Stimulated activated CD8-positive, alpha-beta memory T cell treated with anti-CD3 and anti-CD28 coated beads, Interleukin-4, amount 100 ng/mL, for 4 hours (primary cell): ENCODE data around the gene SCARF2.
"Not testable (repeated sequence)": the region's sequence is repeated elsewhere in the genome, so short reads cannot be mapped to it uniquely, and the experiment has no call there.

ENCODE experiments used
- DNase-seq, 2 donors: peaks; one replicate each; pipeline ENCODE4 v3.0.0-alpha.2; 2020; ENCODE audit warnings: low read depth in 2 of 2, low spot score in 1 of 2

Gene SCARF2

GRCh38 chr22:20413217-20414058 lies 24.2 kb downstream of the SCARF2 start:
- DNase-seq = no peak

- DNase-seq = no peak
Measured at GRCh38 chr22:20412474-20413216, 25.0 kb downstream of the SCARF2 start.

DNA sequence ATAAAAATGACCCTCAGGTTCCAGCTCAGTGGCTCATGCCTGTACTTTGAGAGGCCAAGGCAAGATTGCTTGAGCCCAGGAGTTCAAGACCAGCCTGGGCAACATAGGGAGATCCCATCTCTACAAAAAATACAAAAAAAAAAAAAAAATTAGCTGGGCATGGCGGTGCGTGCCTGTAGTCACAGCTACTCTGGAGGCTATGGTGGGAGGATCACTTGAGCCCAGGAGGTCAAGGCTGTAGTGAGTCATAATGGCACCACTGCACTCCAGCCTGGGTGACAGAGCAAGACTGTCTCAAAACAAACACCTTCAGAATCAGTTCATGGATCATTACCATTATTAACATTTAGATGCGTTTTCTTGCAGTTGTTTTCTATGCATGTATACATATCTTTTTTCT lies 28.2 kb downstream of the SCARF2 start:
- not testable (repeated sequence) for DNase-seq

DNA sequence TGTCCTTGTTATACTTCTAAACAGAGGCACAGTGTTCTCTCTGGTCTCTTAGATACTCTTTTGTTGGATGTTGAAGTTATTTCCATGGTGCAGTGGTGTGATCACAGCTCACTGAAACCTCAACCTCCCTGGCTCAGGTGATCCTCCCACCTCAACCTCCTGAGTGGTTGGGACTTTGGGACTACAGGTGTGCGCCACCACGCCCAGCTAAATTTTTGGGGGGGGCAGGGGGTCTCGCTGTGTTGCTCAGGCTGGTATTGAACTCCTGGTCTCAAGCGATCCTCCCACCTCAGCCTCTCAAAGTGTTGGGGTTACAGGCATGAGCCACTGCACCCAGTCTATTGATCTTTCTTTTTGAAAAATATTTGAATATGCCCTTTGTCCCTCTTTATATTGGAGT lies 28.7 kb downstream of the SCARF2 start:
- no peak for DNase-seq

DNA sequence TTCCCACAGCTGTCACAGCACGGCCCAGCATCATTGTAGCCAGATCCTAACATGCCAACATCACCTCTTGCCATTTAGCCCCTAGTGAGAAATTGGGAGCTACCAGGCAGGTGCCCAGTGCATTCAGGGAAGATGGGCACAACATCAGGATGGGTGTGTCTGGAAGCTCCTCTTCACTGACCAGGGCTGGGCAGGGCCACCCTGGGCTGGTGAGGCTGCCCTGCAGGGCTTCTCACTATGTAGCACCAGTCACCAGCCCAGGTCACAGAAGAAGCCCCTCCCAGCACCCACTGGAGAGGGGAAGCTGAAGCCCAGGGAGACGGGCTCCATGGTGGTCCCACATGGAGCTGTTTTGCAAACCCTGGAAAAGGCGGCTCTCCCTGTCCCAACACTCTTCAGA lies 29.8 kb downstream of the SCARF2 start:
- DNase-seq = no peak

- DNase-seq = no peak
Measured at GRCh38 chr22:20406686-20407408, 30.8 kb downstream of the SCARF2 start.

- DNase-seq = no peak
Measured at GRCh38 chr22:20405931-20406685, 31.5 kb downstream of the SCARF2 start.

GRCh38 chr22:20405291-20405930 lies 32.2 kb downstream of the SCARF2 start:
- DNase-seq = no peak

- DNase-seq = no peak
Measured at GRCh38 chr22:20404881-20405280, 32.7 kb downstream of the SCARF2 start.

GRCh38 chr22:20403779-20404140 lies 33.9 kb downstream of the SCARF2 start:
- DNase-seq = no peak

DNA sequence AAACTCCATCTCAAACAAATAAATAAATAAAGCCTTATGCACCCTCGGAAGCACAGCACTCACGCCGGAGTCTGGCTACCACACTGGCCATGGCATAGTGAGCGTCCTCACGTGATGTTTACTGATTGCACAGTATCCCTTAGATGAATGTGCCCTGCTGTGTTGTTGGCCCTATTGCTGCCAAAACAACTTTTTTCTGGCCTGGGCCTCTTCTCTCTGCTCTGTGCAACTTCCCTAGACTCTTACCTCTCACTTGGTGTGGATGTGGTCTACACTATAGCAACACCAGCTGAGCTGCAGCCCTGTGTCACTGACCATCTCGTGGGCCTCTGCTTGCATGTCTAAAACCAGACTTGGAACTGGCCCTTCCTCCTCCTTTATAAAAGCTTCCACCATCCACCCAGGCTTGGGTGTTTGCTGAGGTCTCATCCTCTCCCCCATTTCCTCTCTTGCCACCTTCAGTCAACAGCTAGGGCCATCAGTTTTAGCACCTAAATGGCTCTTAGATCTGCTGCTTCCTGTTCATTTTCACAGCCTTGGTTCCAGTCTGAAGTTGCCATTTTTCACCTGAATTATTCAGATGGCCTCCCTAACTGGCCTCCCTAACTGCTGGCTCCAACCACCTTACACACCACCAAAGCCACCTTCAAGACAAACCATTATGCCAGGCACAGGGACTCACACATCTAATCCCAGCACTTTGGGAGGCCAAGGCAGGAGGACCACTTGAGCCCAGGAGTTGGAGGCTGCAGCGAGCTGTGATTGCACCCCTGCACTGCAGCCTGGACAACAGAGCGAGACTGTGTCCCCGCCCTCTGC lies 34.5 kb downstream of the SCARF2 start:
- no peak for DNase-seq

GRCh38 chr22:20401376-20402014 lies 36.1 kb downstream of the SCARF2 start:
- no peak for DNase-seq

GRCh38 chr22:20400606-20401375 lies 36.8 kb downstream of the SCARF2 start:
- no peak for DNase-seq

- no peak for DNase-seq
Measured at GRCh38 chr22:20399866-20400605, 37.6 kb downstream of the SCARF2 start.

DNA sequence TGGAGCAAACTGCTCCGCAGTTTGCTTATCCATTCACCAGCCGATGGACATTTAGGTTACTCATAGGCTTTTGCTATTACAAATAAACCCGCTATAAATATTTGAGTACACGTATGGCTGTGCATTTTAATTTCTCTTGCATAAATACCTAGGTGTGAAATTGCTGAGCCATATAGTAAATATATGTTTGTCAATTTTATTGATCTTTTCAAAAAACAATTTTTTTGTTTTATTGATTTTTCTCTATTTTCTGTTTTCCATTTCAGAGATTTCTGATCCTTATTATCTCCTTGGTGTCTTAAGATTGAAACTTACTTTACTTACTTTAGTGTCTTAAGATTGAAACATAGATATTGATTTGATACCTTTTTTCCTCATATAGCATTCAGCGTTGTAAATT lies 39.2 kb downstream of the SCARF2 start:
- no peak for DNase-seq

DNA sequence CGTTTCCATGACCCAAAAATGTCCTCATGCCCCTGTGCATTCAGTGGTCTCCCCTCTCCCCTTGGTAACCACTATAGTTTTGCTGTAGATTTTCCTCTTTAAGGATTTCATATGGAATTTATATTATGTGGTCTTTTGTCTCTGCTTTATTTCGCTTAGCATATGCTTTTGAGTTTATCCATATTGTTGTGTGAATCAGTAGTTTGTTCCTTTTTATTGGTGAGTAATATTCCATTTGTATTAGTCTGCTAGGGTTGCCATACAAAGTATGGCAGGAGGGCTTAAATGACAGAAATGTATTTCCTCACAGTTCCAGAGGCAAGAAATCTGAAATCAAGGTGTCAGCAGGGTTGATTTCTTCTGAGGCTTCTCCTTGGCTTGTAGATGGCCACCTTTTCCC lies 40.1 kb downstream of the SCARF2 start:
- no peak for DNase-seq

- no peak for DNase-seq
Measured at GRCh38 chr22:20396639-20397038, 41.0 kb downstream of the SCARF2 start.

DNA sequence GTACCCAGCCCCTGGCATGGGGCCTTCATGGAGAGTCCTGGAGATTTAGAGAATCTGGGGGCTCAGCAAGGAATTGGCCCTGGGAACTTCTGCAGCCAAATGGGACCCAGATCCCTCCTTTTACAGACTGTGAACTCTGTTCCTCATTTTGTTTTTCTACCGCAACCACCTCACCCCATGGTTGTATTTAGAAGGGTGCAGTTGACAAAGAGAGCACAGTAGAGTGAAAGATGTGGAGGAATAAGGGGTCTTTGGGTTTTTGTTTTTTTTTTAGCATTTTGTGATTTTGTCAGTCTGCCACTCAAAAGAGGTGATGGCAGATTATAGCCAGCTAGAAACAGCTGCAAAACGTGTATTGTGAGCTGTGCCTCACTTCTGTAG lies 41.7 kb downstream of the SCARF2 start:
- no peak for DNase-seq
